Melanocyte of skin (primary cell): Measurements from ENCODE around the gene SSTR5. TPM values are rescaled to one million over a fixed set of nuclear protein-coding genes. Genes with fewer than 3 reads are reported as not detected.

Source experiments
- total RNA-seq, 2 donors: library from RNA; depleted of rRNA; stranded (reverse); fragments of >200 nt; gene quantifications; 2 replicates each; pipeline ENCODE4 v1.2.3, GENCODE V29; 2012

The SSTR5 gene
- total RNA-seq = not detected

DNA sequence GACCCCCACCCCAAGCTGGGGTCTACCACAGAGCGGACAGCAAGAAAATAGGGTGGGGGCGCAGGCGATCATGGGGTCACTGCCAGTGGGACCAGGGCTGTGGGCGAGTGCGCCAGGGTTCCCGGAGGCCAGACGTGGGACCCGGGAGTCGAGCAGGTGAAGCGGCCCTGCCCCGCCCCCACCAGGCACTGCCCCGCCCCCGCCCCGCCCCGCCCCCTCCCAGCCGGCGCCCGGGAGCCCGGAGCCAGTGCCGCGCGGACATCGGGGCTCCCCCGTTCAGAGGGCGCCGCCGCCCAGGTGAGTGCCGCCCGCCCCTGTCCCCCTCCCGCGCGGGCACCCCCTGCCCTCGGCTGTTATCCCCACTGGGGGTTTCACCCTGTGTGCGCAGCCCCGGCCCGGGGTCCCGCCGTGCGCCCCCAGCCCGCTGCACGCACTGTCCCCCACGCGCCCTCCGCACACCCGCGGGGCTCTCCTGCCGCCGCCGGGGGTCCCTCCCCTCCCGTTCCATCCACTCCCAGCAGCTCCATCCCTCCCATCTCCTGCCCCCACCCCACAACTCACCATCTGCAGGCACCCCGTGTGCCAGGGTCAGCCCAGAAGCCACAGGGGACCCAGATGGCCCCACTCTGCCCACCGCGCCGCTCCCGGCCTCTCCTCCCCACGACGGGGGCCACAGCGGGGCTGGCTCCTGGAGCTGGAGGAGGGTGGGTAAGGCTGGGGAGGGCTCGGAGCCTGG lies at the start of gene SSTR5:
Gene SSTR5, plus strand, starts transcription at position 222 of the 736 bp plus-strand sequence. CDS start 6,122 bp downstream, outside the sequence.

GRCh38 chr16:1096169-1097082 lies 23.9 kb downstream of the SSTR5 start, which contains the start of gene C1QTNF8:
Gene C1QTNF8, minus strand, starts transcription at chr16:1096244. Its CDS starts 1,322 bp downstream, at chr16:1094922.

Other genes starting within 250 kb of the SSTR5 start
- 10 to 100 TPM; 23.0 to 35.8 TPM for gene LMF1, start 101.8 kb upstream of the SSTR5 start, total RNA-seq
- 10 to 100 TPM in 1 of 2 donors, 1 to 10 TPM in 1; 1.0 to 14.3 TPM for gene SOX8, start 91.0 kb upstream of the SSTR5 start, total RNA-seq
- gene C1QTNF8, start 23.5 kb downstream of the SSTR5 start, total RNA-seq = not detected
- gene CACNA1H, start 80.4 kb downstream of the SSTR5 start, total RNA-seq = 1 to 10 TPM in 1 of 2 donors, under 1 TPM in 1; under 0.01 to 1.7 TPM
- not detected for gene TPSG1, start 152.5 kb downstream of the SSTR5 start, total RNA-seq
- gene TPSB2, start 157.4 kb downstream of the SSTR5 start, total RNA-seq = not detected
- not detected for gene TPSAB1, start 168.0 kb downstream of the SSTR5 start, total RNA-seq
- gene TPSD1, start 183.3 kb downstream of the SSTR5 start, total RNA-seq = not detected
- gene UBE2I, start 236.9 kb downstream of the SSTR5 start, total RNA-seq = 10 to 100 TPM; 50.9 to 69.9 TPM